Activated CD8-positive, alpha-beta memory T cell treated with anti-CD3 and anti-CD28 coated beads, Interleukin-2, amount 50 U/mL, for 1 hour (primary cell): ENCODE data around the gene NRTN.
"Not testable (repeated sequence)": the region's sequence is repeated elsewhere in the genome, so short reads cannot be mapped to it uniquely, and the experiment has no call there.

Experiments
- DNase-seq: peaks from one replicate; pipeline ENCODE4 v3.0.0-alpha.2; 2020; ENCODE audit errors: extremely low read depth

NRTN gene

GRCh38 chr19:5867201-5868136 is 62.6 kb downstream of the NRTN start:
- no peak for DNase-seq

GRCh38 chr19:5870986-5871394 is 66.1 kb downstream of the NRTN start:
- no peak for DNase-seq

GRCh38 chr19:5873617-5874199 is 68.8 kb downstream of the NRTN start:
- no peak for DNase-seq

- DNase-seq: not testable (repeated sequence)
These were observed 69.6 kb downstream of the NRTN start for GRCh38 chr19:5874496-5874895.

DNA sequence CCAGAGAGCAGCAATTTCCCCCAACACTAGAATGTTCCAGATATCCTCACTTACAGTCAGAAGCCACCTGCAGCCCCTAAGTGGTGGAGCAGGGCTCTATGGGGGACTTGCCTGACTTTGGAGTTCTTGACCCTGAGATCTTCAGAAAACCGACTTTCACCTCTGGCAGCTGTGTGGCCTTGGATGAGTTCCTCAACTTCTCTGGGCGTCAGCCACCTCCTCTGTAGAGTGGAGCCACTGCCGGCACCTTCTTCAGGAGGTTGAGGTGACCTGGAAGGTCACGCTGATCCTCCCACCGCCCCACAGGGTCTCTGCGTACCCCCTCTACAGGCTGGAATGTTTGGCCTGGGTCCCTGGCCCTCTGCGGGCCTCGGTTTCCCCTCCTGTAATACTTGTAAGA is 72.6 kb downstream of the NRTN start:
- no peak for DNase-seq

DNA sequence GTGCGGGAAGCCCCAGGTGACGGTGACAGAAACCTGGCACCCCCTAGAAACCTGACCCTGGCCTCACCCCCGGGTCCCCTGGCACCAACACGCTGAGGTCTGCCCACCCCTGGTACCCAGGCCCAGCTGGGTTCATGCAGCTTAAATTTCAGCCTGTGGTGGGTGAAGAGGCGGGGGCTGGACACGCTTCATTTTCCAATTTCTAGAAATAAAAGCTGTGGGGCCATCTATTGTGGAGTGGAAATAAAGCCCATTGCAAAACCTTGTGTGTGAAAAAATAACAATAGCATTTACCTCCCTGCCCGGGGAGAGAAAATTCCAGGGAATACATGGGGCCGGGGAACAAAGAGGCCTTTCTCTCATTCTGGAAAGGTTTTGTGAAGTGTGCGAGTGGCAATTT is 73.0 kb downstream of the NRTN start:
- no peak for DNase-seq
